ENCODE results near the gene ZNF135. TPM values are rescaled to one million over a fixed set of nuclear protein-coding genes. Genes with fewer than 3 reads are reported as not detected.

Gene ZNF135
- total and polyA plus RNA-seq, 2 of the 4 experiments (the other 2 are of a cell fraction) = 2.4 to 2.7 TPM

- TF ChIP-seq ELK1 (IDR thresholded peaks at IDR 0.05; ENCODE audit: borderline replicate concordance, low read depth, low read length) = no peak
- no peak for TF ChIP-seq MAFK (IDR thresholded peaks at IDR 0.05; ENCODE audit: low read depth, low read length)
- no peak for TF ChIP-seq NFE2L2 (IDR thresholded peaks at IDR 0.05; ENCODE audit: low read depth, low read length)
- TF ChIP-seq RAD21 (IDR thresholded peaks at IDR 0.05; ENCODE audit: low read length) = no peak
- no peak for TF ChIP-seq MAZ (IDR thresholded peaks at IDR 0.05; ENCODE audit: borderline replicate concordance, low read depth, low read length)
- no peak for TF ChIP-seq FOS (IDR thresholded peaks at IDR 0.05; ENCODE audit: low read depth, low read length)
- no peak for TF ChIP-seq USF2 (IDR thresholded peaks at IDR 0.05; ENCODE audit: low read depth, low read length)
- TF ChIP-seq RCOR1 (IDR thresholded peaks at IDR 0.05; ENCODE audit: insufficient replicate concordance, low read length) = no peak
- intact Hi-C loops (cut with micrococcal nuclease) = no loop called here
- H2AK5ac ChIP-seq (ENCODE audit: low read depth, low read length) = no peak overlapping the region
- H4K5ac ChIP-seq (ENCODE audit: low read depth, low read length) = no peak overlapping the region
- no peaks in the 10 kb centered on the region for H4K20me1 ChIP-seq (ENCODE audit: insufficient read depth, low read length)
- no peak for DNase-seq
- H2BK5ac ChIP-seq (ENCODE audit: low read depth, low read length, poor library complexity, severe bottlenecking) = no peak overlapping the region
- no peak overlapping the region for H3K14ac ChIP-seq (replicated peaks; ENCODE audit: low read depth, low read length)
- no peak for ATAC-seq (ENCODE audit: low read depth)
- no peaks in the 10 kb centered on the region for H3K9me1 ChIP-seq (ENCODE audit: insufficient read depth, low read length)
- H2AFZ ChIP-seq (replicated peaks; ENCODE audit: low read length, poor library complexity) = no peak overlapping the region
- POLR2A ChIA-PET (ENCODE audit: unreplicated experiment) = no interaction called here
- dilution Hi-C loops (cut with HindIII; ENCODE audit: low sequenced_read_pairs, unreplicated experiment) = no loop called here
- H3K4me3 ChIP-seq (ENCODE audit: insufficient read depth, low read depth, low read length) = no peak overlapping the region
- no peak overlapping the region for H3K56ac ChIP-seq (ENCODE audit: extremely low read depth, insufficient read depth, low read length)
- no peak overlapping the region for H3K4ac ChIP-seq (ENCODE audit: low read depth, low read length)
- H4K91ac ChIP-seq (ENCODE audit: insufficient read depth, low read depth, low read length) = no peak overlapping the region
- H2BK120ac ChIP-seq (ENCODE audit: low read depth, low read length) = no peak overlapping the region
- H4K8ac ChIP-seq (ENCODE audit: low read depth in 2 of 2, low read length in 2 of 2) = no peak overlapping the region
- H2AK9ac ChIP-seq (replicated peaks; ENCODE audit: low read depth, low read length, poor library complexity) = no peak overlapping the region
- no peaks in the 10 kb centered on the region for H3K79me1 ChIP-seq (ENCODE audit: low read depth in 1 of 2, low read length in 2 of 2)
- H2BK20ac ChIP-seq (ENCODE audit: low read depth, low read length) = no peak overlapping the region
- no peak overlapping the region for H3K4me2 ChIP-seq (ENCODE audit: low read depth, low read length)
- H3K4me1 ChIP-seq (ENCODE audit: control insufficient read depth, insufficient read depth, low read length) = no peaks in the 10 kb centered on the region
- H3K18ac ChIP-seq (ENCODE audit: low read depth, low read length) = no peak overlapping the region
- no peak overlapping the region for H3K23ac ChIP-seq (ENCODE audit: low read depth, low read length)
- BruUV-seq (replicated peaks) = no TSS peak
- H2BK15ac ChIP-seq (ENCODE audit: low read depth, low read length) = no peak overlapping the region
- CTCF ChIA-PET = no interaction called here
- H3K9ac ChIP-seq (ENCODE audit: low read depth, low read length) = no peak overlapping the region
- no CpG with 5 or more reads among the region's 3 CpGs for WGBS, 2 experiments (ENCODE audit: extremely low coverage in 2 of 2, insufficient read length in 1 of 2)
- in situ Hi-C loops (cut with MboI; ENCODE audit: low sequenced_read_pairs) = no loop called here
- no peak overlapping the region for H3K27ac ChIP-seq (ENCODE audit: insufficient read depth, low read length)
- H3K36me3 ChIP-seq (ENCODE audit: control insufficient read depth, insufficient read depth, low read length) = no peaks in the 10 kb centered on the region
- H3K9me3 ChIP-seq (ENCODE audit: control insufficient read depth, insufficient read depth, low read length) = peaks cover 65% of the 10 kb centered on the region
- H3K27me3 ChIP-seq (ENCODE audit: control insufficient read depth, insufficient read depth, low read length) = no peaks in the 10 kb centered on the region
These were observed 49.4 kb downstream of the ZNF135 start for GRCh38 chr19:58108546-58108817.
